ENCODE data around the gene EHD1.
A peak's percentile ranks its signal among the peaks of the same experiment; 100 is the strongest.
"Not testable (repeated sequence)": the region's sequence is repeated elsewhere in the genome, so short reads cannot be mapped to it uniquely, and the experiment has no call there.

EHD1 gene

GRCh38 chr11:64826062-64826461 lies 52.4 kb downstream of the EHD1 start:
- no peak overlapping the region for H3K4me3 ChIP-seq (ENCODE audit: low read length)
- no peak for TF ChIP-seq ZNF274 (IDR thresholded peaks at IDR 0.05; ENCODE audit: low read depth, low read length)

GRCh38 chr11:64823568-64824119 lies 54.8 kb downstream of the EHD1 start:
- TF ChIP-seq ZNF274 (IDR thresholded peaks at IDR 0.05; ENCODE audit: low read depth, low read length), result no peak
- no peak overlapping the region for H3K4me3 ChIP-seq (ENCODE audit: low read length)

GRCh38 chr11:64817476-64817875 lies 60.9 kb downstream of the EHD1 start:
- no peak for TF ChIP-seq ZNF274 (IDR thresholded peaks at IDR 0.05; ENCODE audit: low read depth, low read length)
- no peak overlapping the region for H3K4me3 ChIP-seq (ENCODE audit: low read length)

- H3K4me3 ChIP-seq (ENCODE audit: low read length), result not testable (repeated sequence)
Observed at GRCh38 chr11:64815433-64815832, 63.0 kb downstream of the EHD1 start.

GRCh38 chr11:64814712-64815187 lies 63.7 kb downstream of the EHD1 start:
- no peak for TF ChIP-seq ZNF274 (IDR thresholded peaks at IDR 0.05; ENCODE audit: low read depth, low read length)
- H3K4me3 ChIP-seq (ENCODE audit: low read length), result no peak overlapping the region

- no peak overlapping the region for H3K4me3 ChIP-seq (ENCODE audit: low read length)
- no peak for TF ChIP-seq ZNF274 (IDR thresholded peaks at IDR 0.05; ENCODE audit: low read depth, low read length)
Observed at GRCh38 chr11:64813826-64814225, 64.6 kb downstream of the EHD1 start.

- peak overlapping the region; percentile 83; the same call in 1 of the 2 replicates for H3K4me3 ChIP-seq (ENCODE audit: low read length)
- TF ChIP-seq ZNF274 (IDR thresholded peaks at IDR 0.05; ENCODE audit: low read depth, low read length), result no peak
Observed at GRCh38 chr11:64810891-64811272, 67.5 kb downstream of the EHD1 start.

GRCh38 chr11:64810271-64810890 lies 68.0 kb downstream of the EHD1 start, which contains the start of gene MEN1:
Gene MEN1, minus strand, starts transcription at chr11:64810551. Its CDS starts 442 bp downstream, at chr11:64810109.
- TF ChIP-seq ZNF274 (IDR thresholded peaks at IDR 0.05; ENCODE audit: low read depth, low read length), result no peak

GRCh38 chr11:64809781-64810241 lies 68.6 kb downstream of the EHD1 start:
- peak overlapping the region; percentile 83 for H3K4me3 ChIP-seq (ENCODE audit: low read length)
- no peak for TF ChIP-seq ZNF274 (IDR thresholded peaks at IDR 0.05; ENCODE audit: low read depth, low read length)

More at GRCh38 chr11:64810271-64810890, 68.0 kb downstream of the EHD1 start, which contains the start of gene MEN1:
- peak within 1 kb of the TSS; percentile 83 for H3K4me3 ChIP-seq (ENCODE audit: low read length)

- H3K4me3 ChIP-seq (ENCODE audit: low read length), result no peak overlapping the region
- TF ChIP-seq ZNF274 (IDR thresholded peaks at IDR 0.05; ENCODE audit: low read depth, low read length), result no peak
Observed at GRCh38 chr11:64805481-64805880, 72.9 kb downstream of the EHD1 start.

- TF ChIP-seq ZNF274 (IDR thresholded peaks at IDR 0.05; ENCODE audit: low read depth, low read length), result no peak
- H3K4me3 ChIP-seq (ENCODE audit: low read length), result no peak overlapping the region
Observed at GRCh38 chr11:64804346-64805210, 73.8 kb downstream of the EHD1 start.

- TF ChIP-seq ZNF274 (IDR thresholded peaks at IDR 0.05; ENCODE audit: low read depth, low read length), result no peak
- peak overlapping the region; percentile 77 for H3K4me3 ChIP-seq (ENCODE audit: low read length)
Observed at GRCh38 chr11:64803846-64804345, 74.5 kb downstream of the EHD1 start.

- TF ChIP-seq ZNF274 (IDR thresholded peaks at IDR 0.05; ENCODE audit: low read depth, low read length), result no peak
- H3K4me3 ChIP-seq (ENCODE audit: low read length), result peak within 1 kb of the TSS; percentile 77
Observed at GRCh38 chr11:64803158-64803845, 75.1 kb downstream of the EHD1 start, which contains the start of gene MAP4K2. Gene MAP4K2, minus strand, starts transcription at chr11:64803214. Its CDS starts 65 bp downstream, at chr11:64803149.
